GM21515 (cell line): Measurements from ENCODE around the gene MACROD2.
"Not testable (repeated sequence)": the region's sequence is repeated elsewhere in the genome, so short reads cannot be mapped to it uniquely, and the experiment has no call there.

Source experiments
- ATAC-seq: cut with Tn5 transposase; IDR thresholded peaks from one replicate; pipeline ENCODE4 v1.9.1; 2021; ENCODE audit not compliant: unreplicated experiment

MACROD2 gene

GRCh38 chr20:15016875-15017274, 1021.6 kb downstream of the MACROD2 start:
- ATAC-seq = not testable (repeated sequence)

GRCh38 chr20:15018966-15019365, 1023.6 kb downstream of the MACROD2 start:
- ATAC-seq = no peak

GRCh38 chr20:15020845-15021244, 1025.5 kb downstream of the MACROD2 start:
- ATAC-seq = no peak

- ATAC-seq = no peak
Observed at GRCh38 chr20:15022921-15023320, 1027.6 kb downstream of the MACROD2 start.

DNA sequence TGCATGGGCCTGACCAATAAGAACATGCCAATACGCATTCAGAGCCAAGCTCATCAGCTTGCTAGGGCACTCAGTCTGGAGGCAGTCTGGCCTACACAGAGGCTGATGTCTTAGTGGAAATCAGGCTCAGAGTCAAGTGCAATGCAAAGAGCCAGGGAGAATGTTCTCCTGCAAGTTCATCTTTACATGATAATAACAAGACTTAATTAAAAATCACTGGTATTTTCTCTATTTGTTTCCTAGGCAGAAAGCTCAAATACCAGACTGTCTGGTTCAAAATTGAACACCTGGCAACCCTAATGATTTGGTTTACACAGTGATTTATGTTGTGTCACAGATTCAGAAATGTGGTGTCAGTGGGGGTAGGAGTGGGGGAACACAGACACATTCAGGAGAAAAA, 1031.4 kb downstream of the MACROD2 start:
- no peak for ATAC-seq

GRCh38 chr20:15030826-15031225, 1035.5 kb downstream of the MACROD2 start:
- ATAC-seq = no peak

- no peak for ATAC-seq
Observed at GRCh38 chr20:15031546-15032351, 1036.4 kb downstream of the MACROD2 start.

DNA sequence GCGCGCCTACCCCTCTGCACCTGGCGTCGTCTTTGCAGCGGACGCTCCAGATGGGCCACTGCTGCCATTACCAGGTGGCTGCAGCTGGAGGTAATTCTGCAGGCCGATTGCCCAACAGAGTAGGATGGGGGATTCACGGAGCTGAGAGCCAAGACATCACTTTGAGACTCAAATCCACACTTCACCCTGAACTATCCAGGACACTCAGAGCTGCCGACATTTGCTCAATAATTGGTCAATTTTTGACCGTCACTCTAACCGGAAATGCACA, 1037.0 kb downstream of the MACROD2 start:
- no peak for ATAC-seq

- no peak for ATAC-seq
Observed at GRCh38 chr20:15033269-15033668, 1038.0 kb downstream of the MACROD2 start.

GRCh38 chr20:15033891-15034290, 1038.6 kb downstream of the MACROD2 start:
- ATAC-seq = no peak

DNA sequence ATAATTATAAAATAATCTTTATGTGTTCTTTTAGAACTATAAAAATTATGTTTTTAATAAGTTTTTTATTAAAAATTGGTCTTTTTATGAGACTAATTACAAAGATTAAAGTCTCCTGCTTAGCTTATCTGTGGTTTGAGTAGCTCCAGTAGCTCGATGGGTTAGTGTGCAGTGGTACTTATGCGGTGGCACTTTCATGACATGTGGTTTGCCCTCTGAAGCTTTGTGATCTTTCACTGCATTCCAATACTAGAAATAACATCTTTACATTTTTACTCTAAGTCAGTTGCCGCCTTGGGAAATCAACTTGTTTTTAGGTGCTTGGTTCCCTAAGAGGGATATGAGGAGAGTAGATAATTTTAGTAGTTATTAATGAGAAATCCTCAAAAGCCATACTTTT, 1041.6 kb downstream of the MACROD2 start:
- no peak for ATAC-seq

GRCh38 chr20:15039088-15039752, 1043.9 kb downstream of the MACROD2 start:
- ATAC-seq = no peak

- no peak for ATAC-seq
Observed at GRCh38 chr20:15042723-15043122, 1047.4 kb downstream of the MACROD2 start.

GRCh38 chr20:15045246-15045645, 1049.9 kb downstream of the MACROD2 start:
- ATAC-seq = no peak

DNA sequence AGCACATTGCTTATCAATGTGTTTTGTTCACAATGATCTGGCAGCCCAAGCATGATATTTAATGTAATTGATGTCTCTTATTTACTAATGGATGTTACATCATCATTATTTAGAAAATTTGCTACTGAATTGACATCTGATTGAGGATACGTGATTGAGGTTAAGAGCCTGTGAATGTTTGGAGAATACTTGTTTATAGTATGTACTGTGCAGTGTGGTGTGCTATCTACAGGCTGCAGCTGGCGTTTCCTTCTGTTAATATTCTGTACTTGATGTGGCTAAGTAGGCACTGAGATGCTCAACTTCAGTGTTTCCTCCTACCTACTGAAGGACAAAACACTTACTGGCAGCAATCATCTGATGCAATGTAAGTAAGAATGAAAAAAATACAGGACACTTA, 1051.7 kb downstream of the MACROD2 start:
- no peak for ATAC-seq

DNA sequence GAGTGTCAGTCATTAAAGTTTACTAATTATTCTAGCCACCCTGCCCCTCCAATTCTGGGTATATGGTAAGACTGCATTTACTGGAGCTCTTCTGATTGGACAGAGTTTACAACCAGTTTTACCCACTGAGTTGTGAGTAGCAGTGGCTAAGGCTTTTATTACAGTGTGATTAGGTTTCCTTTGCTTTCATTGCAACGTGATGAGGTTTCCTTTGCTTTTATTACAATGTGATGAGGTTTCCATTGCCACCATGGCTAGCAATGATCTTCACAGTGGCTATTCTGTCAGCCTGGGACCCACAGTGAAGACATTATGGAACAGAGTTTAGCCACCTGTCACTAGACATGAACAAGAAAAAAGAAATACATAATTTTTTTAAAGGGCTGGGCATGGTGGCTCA, 1052.3 kb downstream of the MACROD2 start:
- no peak for ATAC-seq

GRCh38 chr20:15056246-15056645, 1060.9 kb downstream of the MACROD2 start:
- no peak for ATAC-seq

DNA sequence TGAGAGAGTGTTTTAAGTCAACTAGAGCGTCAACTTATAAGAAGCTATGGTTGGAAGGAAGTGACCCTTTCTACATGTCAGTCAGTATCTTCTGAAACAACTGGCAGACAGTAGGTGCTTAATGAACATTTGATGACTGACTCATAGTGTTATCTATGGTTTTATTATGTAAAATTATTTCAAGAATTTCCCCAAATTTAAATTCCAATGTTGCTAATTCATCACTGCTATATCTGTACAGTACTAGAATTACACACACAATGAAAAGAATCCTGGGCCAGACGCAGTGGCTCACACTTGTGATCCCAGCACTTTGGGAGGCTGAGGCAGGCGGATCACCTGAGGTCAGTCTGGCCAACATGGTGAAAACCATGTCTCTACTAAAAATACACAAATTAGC, 1063.5 kb downstream of the MACROD2 start:
- ATAC-seq = no peak

DNA sequence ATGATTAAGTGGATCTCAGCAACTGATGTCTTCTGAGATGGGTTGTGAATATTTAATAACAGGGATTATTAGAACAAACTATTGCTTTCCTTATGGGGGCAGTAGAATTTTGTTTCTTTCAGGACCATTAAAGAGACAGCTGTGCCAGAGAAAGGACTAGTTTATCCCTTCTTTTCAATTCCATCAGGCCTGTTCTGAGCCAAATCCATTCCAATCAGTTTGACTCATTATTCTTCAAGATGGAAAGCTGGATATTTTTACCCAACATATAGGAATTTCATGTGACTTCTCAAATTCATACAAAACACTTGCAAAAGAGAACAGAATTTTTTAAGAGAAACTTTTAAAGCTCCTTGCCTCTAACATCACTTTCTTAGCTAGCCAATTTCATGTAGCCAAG, 1064.1 kb downstream of the MACROD2 start:
- no peak for ATAC-seq

DNA sequence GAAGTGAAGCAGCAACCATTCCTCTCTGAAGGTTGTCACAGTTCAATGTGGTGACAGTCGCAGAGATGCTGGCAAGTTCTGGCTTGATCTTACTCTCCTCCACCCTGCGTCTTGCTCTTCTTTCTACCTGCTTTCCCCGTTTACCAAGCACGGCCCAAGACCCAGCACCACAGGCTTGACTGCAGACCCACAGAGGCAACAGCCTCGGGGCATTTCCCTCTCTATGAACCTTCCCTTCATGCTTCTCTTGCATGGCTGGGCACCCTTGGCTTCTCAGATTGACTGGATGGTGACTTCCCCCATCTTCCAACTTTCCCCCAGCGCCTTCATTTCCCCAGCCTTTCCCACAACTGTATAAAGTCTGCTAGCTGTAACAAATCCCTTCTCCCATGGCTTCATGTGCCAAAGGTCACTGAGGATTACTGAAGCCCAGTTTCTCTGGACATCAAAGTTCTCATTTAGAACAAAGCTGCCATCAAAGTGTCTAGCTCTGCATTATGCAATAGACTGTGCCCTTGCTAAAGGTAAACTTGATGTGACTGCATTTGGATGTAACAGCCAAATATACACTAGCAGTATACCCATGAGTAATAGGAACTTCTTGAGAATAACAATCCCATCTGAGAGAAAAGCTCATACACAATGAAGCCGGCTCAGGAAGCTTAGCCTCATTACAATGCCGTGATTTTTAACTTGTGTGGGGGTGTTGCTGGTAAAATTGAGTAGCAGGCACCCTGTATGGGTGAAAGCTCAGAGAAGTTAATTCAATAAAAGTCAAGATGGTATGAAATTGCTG, 1065.1 kb downstream of the MACROD2 start:
- ATAC-seq = no peak

DNA sequence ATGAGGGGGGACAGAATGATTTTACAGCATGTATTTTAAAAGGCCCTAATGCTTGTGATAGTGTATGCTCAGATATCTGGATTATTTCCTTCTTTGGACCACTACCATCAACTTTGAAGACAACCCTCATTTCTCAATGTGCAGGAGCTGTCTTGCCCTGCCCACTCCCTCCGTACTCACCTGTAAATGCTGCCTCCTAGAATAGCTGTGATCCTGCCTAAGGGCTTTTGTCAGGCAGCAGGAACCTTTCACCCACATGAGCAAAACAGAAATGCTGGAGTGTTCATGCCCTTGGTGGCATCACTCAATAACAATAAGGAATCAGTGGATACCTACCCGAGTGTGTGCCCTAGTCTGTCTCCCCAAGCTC, 1065.7 kb downstream of the MACROD2 start:
- no peak for ATAC-seq

DNA sequence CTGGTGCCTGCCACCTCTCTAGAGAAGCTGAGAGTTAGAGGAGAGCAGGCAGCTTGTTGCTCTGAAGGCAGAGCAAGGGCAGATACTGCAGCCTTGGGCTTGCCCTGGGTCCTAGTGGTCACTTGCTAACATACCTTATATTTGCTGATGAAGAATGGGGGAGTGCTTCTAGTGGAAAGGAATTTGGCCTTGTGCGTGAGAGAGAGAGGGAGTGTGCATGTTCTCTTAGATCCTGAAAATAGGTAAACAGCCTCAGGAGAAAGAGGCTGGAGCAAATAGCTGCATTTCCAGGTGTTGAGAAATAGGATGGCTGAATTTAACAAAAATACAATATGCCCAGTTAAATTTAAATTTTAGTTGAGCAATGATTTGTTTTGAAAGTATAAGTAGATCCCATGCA, 1066.6 kb downstream of the MACROD2 start:
- ATAC-seq = no peak
